PFSK-1 (cell line): ENCODE data around the gene ASIC2.

Experiments
- FOXP2 ChIP-seq: optimal IDR thresholded peaks from 2 replicates; pipeline ENCODE3; 2011; ENCODE audit warnings: borderline replicate concordance, control low read depth, inconsistent platforms; ENCODE audit not compliant: insufficient read depth; ENCODE audit errors: extremely low read length, extremely low read depth
- POLR2AphosphoS5 ChIP-seq: IDR thresholded peaks from 2 replicates; pipeline ENCODE4 v1.6.1; 2012; ENCODE audit warnings: low read depth, mild to moderate bottlenecking, control low read depth, low read length, moderate library complexity
- SIN3A ChIP-seq: IDR thresholded peaks from 2 replicates; pipeline ENCODE4 v1.6.1; 2012; ENCODE audit warnings: mild to moderate bottlenecking, low read length, moderate library complexity, borderline replicate concordance; ENCODE audit not compliant: insufficient read depth
- TAF1 ChIP-seq: IDR thresholded peaks from 2 replicates; pipeline ENCODE4 v1.6.1; 2012; ENCODE audit warnings: low read length, control low read depth, borderline replicate concordance; ENCODE audit not compliant: insufficient read depth
- TF ChIP-seq, protein P1 (sequence below), 2 experiments: IDR thresholded peaks; 2 replicates each; pipeline versions ENCODE4 v1.6.1 to v1.8.0; 2011 to 2012; ENCODE audit warnings: low read depth in 2 of 2, low read length in 2 of 2, control low read depth in 1 of 2, inconsistent platforms in 1 of 2, mild to moderate bottlenecking in 1 of 2, moderate library complexity in 1 of 2; ENCODE audit not compliant: insufficient read depth in 1 of 2

ASIC2 gene

DNA sequence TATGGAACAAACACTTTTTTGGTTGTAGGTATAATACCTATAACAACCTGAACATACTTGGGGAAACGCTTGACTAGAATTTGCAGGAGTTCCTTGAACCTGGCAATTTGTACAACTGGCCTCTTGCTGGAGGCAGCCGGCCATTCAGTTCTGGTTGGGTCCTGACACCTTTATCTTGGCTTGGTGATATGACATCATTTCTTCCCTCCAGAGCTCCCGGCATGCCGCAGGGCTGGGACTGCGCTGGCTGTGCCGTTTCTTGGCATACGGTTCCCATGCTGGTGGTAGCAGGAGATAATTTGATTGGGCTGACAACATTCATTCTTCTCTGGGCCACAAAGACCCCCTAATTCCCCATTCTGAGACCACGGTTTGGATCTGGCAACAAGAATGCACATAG is 87.5 kb downstream of the ASIC2 start:
- TF ChIP-seq, protein P1, sequence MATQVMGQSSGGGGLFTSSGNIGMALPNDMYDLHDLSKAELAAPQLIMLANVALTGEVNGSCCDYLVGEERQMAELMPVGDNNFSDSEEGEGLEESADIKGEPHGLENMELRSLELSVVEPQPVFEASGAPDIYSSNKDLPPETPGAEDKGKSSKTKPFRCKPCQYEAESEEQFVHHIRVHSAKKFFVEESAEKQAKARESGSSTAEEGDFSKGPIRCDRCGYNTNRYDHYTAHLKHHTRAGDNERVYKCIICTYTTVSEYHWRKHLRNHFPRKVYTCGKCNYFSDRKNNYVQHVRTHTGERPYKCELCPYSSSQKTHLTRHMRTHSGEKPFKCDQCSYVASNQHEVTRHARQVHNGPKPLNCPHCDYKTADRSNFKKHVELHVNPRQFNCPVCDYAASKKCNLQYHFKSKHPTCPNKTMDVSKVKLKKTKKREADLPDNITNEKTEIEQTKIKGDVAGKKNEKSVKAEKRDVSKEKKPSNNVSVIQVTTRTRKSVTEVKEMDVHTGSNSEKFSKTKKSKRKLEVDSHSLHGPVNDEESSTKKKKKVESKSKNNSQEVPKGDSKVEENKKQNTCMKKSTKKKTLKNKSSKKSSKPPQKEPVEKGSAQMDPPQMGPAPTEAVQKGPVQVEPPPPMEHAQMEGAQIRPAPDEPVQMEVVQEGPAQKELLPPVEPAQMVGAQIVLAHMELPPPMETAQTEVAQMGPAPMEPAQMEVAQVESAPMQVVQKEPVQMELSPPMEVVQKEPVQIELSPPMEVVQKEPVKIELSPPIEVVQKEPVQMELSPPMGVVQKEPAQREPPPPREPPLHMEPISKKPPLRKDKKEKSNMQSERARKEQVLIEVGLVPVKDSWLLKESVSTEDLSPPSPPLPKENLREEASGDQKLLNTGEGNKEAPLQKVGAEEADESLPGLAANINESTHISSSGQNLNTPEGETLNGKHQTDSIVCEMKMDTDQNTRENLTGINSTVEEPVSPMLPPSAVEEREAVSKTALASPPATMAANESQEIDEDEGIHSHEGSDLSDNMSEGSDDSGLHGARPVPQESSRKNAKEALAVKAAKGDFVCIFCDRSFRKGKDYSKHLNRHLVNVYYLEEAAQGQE (IDR thresholded peaks at IDR 0.05; ENCODE audit: insufficient read depth in 1 of 2, low read depth in 2 of 2, low read length in 2 of 2) = no peak
- TF ChIP-seq TAF1 = no peak
- TF ChIP-seq SIN3A = no peak
- no peak for TF ChIP-seq POLR2AphosphoS5
- TF ChIP-seq FOXP2 = no peak

DNA sequence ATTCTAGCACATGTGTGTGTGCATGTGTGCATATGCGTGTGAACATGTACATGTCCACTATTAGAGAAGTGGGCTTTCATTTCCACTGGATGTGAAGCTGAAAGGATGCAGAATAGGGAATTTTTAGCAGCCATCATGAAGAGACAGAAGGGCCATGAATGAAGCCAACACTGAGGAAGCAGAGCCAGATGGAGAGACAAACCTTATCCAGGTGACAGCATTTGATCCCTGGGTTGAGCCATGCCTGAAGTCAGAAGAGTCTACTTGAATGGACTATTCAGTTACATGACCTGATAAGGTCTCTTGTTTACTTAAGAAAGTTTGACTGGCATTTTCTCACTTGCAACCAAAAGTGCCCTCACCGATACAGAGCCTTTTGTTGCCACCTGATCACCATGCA is 88.4 kb downstream of the ASIC2 start:
- TF ChIP-seq FOXP2 = no peak
- no peak for TF ChIP-seq TAF1
- TF ChIP-seq SIN3A = no peak
- TF ChIP-seq POLR2AphosphoS5 = no peak

DNA sequence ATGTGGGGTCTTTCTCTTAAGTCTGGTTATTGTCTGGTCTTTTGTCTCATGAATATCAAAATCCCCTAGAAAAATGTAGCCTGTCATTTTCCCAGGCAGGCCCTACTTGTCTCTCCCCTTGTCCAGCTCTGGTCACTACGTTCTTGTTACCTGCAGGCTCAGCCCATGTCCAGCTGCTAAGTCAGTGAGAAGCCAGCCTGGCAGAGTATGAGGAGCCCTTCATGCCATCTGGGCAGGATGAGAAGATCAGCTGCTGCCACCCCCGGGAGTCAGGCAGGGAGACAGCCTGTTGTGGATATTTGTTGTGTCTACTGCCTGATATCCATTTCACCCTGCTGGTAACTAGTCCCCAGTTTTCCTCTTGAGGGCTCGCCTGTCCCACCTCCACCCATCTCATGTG is 88.9 kb downstream of the ASIC2 start:
- no peak for TF ChIP-seq FOXP2
- no peak for TF ChIP-seq TAF1
- no peak for TF ChIP-seq SIN3A
- TF ChIP-seq POLR2AphosphoS5 = no peak
- TF ChIP-seq, protein P1 (IDR thresholded peaks at IDR 0.05; ENCODE audit: insufficient read depth in 1 of 2, low read depth in 2 of 2, low read length in 2 of 2) = no peak

GRCh38 chr17:33202796-33203495 is 90.1 kb downstream of the ASIC2 start:
- TF ChIP-seq SIN3A (no peak), POLR2AphosphoS5 (no peak), FOXP2 (no peak), TAF1 (no peak)
- TF ChIP-seq, protein P1 (IDR thresholded peaks at IDR 0.05; ENCODE audit: insufficient read depth in 1 of 2, low read depth in 2 of 2, low read length in 2 of 2) = no peak

DNA sequence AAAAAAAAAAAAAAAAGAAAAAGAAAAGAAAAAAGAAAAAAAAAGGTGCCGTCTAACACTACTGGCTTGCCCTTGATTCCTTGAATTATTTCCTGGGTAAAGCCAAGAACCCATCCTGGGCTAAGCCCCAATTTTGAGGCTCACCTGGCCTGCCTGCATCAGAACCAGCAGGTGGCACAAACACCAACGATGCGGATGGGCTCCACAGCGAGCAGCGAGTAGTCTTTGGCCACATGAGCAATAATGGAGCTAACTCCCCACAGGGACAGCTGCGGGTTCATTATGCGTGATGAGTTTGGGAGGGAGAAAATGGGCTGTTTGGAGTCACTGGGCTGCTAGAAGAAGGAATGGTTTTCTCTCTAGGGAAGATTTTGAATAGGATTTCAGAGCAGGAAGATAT is 91.1 kb downstream of the ASIC2 start:
- no peak for TF ChIP-seq FOXP2
- TF ChIP-seq SIN3A = no peak
- no peak for TF ChIP-seq POLR2AphosphoS5

DNA sequence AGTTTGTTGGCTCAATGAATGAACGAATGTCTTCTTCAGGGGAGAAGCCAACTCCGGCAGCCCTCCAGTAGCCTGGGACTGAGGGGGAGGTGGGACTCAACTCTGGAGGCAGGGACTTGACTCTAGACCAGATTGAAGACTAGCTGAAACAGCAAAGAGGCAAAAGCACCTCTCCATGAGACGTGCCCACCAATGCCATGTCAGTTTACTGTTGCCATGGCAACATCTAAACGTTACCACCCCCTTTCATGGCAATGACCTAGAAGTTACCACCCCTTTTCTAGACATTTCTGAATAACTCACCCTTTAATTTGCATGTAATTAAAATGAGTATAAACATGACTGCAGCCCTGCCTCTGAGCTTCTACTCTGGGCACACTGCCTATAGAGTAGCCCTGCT is 91.8 kb downstream of the ASIC2 start:
- TF ChIP-seq TAF1 (no peak), FOXP2 (no peak), SIN3A (no peak), POLR2AphosphoS5 (no peak)
- TF ChIP-seq, protein P1 (IDR thresholded peaks at IDR 0.05; ENCODE audit: insufficient read depth in 1 of 2, low read depth in 2 of 2, low read length in 2 of 2) = no peak
